ENCODE results near the gene PRKD2.

The PRKD2 gene

DNA sequence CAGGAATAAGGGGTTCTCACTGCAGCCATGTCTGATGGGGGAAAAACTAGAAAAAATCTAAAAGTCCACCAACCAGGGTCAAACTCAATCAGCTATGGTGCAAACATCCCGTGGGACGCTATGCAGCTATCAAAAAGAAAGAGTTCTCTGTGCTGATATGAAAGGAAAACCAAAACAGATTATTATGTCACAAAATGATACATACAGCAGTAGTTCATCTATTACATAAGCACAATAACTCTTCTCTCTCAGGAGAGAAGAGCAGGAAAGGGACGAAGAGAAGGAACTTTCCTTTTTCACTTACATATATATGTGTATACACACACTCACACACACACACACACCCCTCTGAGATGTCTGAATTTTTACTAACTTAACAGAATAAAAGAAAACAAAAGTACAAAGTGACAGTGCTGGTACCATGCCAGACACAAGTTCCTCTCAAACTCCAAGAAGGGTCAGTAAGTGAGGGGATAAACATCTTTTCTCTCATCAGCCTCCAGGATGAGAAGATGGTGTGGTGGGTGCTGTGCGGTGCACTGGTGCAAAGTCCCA, 26.1 kb upstream of the PRKD2 start:
- ChIA-PET CTCF (interaction anchor here (0.5 to 3.1 kb wide), 7 partner anchors 8 to 38 kb away, joined by 3 to 17 read pairs (median 7); no protein-coding TSS in a partner anchor), POLR2A (interaction anchor here (0.5 to 1.0 kb wide), 2 partner anchors 45 to 53 kb away, joined by 3 to 6 read pairs; partner anchors contain the start of gene SLC1A5)
- H3K4me1 ChIP-seq (ENCODE audit: control insufficient read depth, insufficient read depth, low read length): peaks cover 6% of the 10 kb centered on the region
- TF ChIP-seq PRDM1 (tag by site-specific recombination; IDR thresholded peaks at IDR 0.05) (peak; percentile 87), ZNF341 (tag by site-specific recombination; IDR thresholded peaks at IDR 0.05; ENCODE audit: low read depth) (no peak), ZBTB17 (tag by site-specific recombination; IDR thresholded peaks at IDR 0.05) (no peak), GLIS2 (tag by site-specific recombination; IDR thresholded peaks at IDR 0.05) (no peak), ZNF324 (tag by site-specific recombination; IDR thresholded peaks at IDR 0.05) (no peak), ZNF146 (tag by site-specific recombination; IDR thresholded peaks at IDR 0.05) (peak; percentile 10; the same call in 1 of the 2 replicates)
- TF ChIP-seq, protein P1, sequence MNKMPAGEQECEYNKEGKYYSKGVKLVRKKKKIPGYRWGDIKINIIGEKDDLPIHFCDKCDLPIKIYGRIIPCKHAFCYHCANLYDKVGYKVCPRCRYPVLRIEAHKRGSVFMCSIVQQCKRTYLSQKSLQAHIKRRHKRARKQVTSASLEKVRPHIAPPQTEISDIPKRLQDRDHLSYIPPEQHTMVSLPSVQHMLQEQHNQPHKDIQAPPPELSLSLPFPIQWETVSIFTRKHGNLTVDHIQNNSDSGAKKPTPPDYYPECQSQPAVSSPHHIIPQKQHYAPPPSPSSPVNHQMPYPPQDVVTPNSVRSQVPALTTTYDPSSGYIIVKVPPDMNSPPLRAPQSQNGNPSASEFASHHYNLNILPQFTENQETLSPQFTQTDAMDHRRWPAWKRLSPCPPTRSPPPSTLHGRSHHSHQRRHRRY (tag by site-specific recombination; IDR thresholded peaks at IDR 0.05): no peak
- TF ChIP-seq, protein P2, sequence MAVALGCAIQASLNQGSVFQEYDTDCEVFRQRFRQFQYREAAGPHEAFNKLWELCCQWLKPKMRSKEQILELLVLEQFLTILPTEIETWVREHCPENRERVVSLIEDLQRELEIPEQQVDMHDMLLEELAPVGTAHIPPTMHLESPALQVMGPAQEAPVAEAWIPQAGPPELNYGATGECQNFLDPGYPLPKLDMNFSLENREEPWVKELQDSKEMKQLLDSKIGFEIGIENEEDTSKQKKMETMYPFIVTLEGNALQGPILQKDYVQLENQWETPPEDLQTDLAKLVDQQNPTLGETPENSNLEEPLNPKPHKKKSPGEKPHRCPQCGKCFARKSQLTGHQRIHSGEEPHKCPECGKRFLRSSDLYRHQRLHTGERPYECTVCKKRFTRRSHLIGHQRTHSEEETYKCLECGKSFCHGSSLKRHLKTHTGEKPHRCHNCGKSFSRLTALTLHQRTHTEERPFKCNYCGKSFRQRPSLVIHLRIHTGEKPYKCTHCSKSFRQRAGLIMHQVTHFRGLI (tag by site-specific recombination; IDR thresholded peaks at IDR 0.05): no peak
- no peak overlapping the region for H3K4me3 ChIP-seq (ENCODE audit: low read depth, low read length)
- no peaks in the 10 kb centered on the region for H3K9me3 ChIP-seq (ENCODE audit: control insufficient read depth, insufficient read depth, low read depth, low read length)
- peaks cover 9 to 43% of the 10 kb centered on the region in 2 experiments; a peak in 2 of 3 replicates for H3K36me3 ChIP-seq (ENCODE audit: control insufficient read depth in 2 of 2, insufficient read depth in 1 of 2, low read length in 2 of 2)
- H3K27ac ChIP-seq (ENCODE audit: extremely low read depth, low read depth, low read length): no peak overlapping the region

DNA sequence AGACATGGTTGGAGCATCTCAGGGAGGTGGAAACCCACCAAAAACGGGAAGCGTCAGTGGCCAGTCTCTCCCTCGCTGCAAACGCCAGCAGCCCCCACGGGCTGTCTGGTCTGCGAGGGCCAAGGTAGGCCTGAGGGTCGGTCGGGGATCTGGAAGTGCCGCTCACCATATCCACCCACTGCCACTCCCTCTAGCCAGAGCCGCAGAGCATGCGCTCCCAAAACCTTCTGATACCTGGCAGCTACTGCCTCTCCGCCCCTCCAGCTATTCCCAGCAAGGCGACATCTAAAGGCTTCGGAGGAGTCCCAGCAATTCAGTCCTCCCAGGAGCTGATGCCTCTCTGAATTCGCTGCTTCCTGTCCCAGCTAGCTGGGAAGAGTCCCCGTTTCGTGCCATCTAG, 24.5 kb upstream of the PRKD2 start:
- peaks cover 18 to 59% of the 10 kb centered on the region in 2 experiments for H3K36me3 ChIP-seq (ENCODE audit: control insufficient read depth in 2 of 2, insufficient read depth in 1 of 2, low read length in 2 of 2)
- no peak overlapping the region for H3K27ac ChIP-seq (ENCODE audit: extremely low read depth, low read depth, low read length)
- H3K4me3 ChIP-seq (ENCODE audit: low read depth, low read length): no peak overlapping the region
- CTCF ChIA-PET: interaction anchor here (0.6 to 3.1 kb wide), 6 partner anchors 10 to 224 kb away, joined by 3 to 17 read pairs (median 6); no protein-coding TSS in a partner anchor
- POLR2A ChIA-PET: interaction anchor here (0.5 to 1.4 kb wide), 5 partner anchors 27 to 295 kb away, joined by 3 to 4 read pairs (median 4); partner anchors contain the start of gene SLC1A5
- H3K9me3 ChIP-seq (ENCODE audit: control insufficient read depth, insufficient read depth, low read depth, low read length): no peaks in the 10 kb centered on the region
- H3K4me1 ChIP-seq (ENCODE audit: control insufficient read depth, insufficient read depth, low read length): peaks cover 3% of the 10 kb centered on the region; the same call in 1 of the 2 replicates
- TF ChIP-seq ZNF433 (tag by site-specific recombination; IDR thresholded peaks at IDR 0.05; ENCODE audit: low read depth) (no peak), ZNF707 (tag by site-specific recombination; IDR thresholded peaks at IDR 0.05) (no peak), ZNF510 (tag by site-specific recombination; IDR thresholded peaks at IDR 0.05; ENCODE audit: insufficient replicate concordance) (no peak), GLIS2 (tag by site-specific recombination; IDR thresholded peaks at IDR 0.05) (no peak), ZNF529 (tag by site-specific recombination; IDR thresholded peaks at IDR 0.05; ENCODE audit: insufficient replicate concordance) (no peak), ZNF354C (tag by site-specific recombination; IDR thresholded peaks at IDR 0.05; ENCODE audit: borderline replicate concordance, low read depth) (no peak), ZBTB48 (tag by site-specific recombination; IDR thresholded peaks at IDR 0.05) (no peak), ZNF830 (tag by site-specific recombination; IDR thresholded peaks at IDR 0.05; ENCODE audit: low read depth) (no peak), KLF10 (tag by site-specific recombination; IDR thresholded peaks at IDR 0.05) (no peak), ZNF146 (tag by site-specific recombination; IDR thresholded peaks at IDR 0.05) (no peak), ZNF211 (tag by site-specific recombination; IDR thresholded peaks at IDR 0.05; ENCODE audit: low read depth) (no peak)
- TF ChIP-seq, protein P3, sequence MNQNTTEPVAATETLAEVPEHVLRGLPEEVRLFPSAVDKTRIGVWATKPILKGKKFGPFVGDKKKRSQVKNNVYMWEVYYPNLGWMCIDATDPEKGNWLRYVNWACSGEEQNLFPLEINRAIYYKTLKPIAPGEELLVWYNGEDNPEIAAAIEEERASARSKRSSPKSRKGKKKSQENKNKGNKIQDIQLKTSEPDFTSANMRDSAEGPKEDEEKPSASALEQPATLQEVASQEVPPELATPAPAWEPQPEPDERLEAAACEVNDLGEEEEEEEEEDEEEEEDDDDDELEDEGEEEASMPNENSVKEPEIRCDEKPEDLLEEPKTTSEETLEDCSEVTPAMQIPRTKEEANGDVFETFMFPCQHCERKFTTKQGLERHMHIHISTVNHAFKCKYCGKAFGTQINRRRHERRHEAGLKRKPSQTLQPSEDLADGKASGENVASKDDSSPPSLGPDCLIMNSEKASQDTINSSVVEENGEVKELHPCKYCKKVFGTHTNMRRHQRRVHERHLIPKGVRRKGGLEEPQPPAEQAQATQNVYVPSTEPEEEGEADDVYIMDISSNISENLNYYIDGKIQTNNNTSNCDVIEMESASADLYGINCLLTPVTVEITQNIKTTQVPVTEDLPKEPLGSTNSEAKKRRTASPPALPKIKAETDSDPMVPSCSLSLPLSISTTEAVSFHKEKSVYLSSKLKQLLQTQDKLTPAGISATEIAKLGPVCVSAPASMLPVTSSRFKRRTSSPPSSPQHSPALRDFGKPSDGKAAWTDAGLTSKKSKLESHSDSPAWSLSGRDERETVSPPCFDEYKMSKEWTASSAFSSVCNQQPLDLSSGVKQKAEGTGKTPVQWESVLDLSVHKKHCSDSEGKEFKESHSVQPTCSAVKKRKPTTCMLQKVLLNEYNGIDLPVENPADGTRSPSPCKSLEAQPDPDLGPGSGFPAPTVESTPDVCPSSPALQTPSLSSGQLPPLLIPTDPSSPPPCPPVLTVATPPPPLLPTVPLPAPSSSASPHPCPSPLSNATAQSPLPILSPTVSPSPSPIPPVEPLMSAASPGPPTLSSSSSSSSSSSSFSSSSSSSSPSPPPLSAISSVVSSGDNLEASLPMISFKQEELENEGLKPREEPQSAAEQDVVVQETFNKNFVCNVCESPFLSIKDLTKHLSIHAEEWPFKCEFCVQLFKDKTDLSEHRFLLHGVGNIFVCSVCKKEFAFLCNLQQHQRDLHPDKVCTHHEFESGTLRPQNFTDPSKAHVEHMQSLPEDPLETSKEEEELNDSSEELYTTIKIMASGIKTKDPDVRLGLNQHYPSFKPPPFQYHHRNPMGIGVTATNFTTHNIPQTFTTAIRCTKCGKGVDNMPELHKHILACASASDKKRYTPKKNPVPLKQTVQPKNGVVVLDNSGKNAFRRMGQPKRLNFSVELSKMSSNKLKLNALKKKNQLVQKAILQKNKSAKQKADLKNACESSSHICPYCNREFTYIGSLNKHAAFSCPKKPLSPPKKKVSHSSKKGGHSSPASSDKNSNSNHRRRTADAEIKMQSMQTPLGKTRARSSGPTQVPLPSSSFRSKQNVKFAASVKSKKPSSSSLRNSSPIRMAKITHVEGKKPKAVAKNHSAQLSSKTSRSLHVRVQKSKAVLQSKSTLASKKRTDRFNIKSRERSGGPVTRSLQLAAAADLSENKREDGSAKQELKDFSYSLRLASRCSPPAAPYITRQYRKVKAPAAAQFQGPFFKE (tag by site-specific recombination; IDR thresholded peaks at IDR 0.05; ENCODE audit: borderline replicate concordance): no peak
- TF ChIP-seq, protein P4, sequence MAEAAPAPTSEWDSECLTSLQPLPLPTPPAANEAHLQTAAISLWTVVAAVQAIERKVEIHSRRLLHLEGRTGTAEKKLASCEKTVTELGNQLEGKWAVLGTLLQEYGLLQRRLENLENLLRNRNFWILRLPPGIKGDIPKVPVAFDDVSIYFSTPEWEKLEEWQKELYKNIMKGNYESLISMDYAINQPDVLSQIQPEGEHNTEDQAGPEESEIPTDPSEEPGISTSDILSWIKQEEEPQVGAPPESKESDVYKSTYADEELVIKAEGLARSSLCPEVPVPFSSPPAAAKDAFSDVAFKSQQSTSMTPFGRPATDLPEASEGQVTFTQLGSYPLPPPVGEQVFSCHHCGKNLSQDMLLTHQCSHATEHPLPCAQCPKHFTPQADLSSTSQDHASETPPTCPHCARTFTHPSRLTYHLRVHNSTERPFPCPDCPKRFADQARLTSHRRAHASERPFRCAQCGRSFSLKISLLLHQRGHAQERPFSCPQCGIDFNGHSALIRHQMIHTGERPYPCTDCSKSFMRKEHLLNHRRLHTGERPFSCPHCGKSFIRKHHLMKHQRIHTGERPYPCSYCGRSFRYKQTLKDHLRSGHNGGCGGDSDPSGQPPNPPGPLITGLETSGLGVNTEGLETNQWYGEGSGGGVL (tag by site-specific recombination; IDR thresholded peaks at IDR 0.05): no peak
- TF ChIP-seq, protein P5, sequence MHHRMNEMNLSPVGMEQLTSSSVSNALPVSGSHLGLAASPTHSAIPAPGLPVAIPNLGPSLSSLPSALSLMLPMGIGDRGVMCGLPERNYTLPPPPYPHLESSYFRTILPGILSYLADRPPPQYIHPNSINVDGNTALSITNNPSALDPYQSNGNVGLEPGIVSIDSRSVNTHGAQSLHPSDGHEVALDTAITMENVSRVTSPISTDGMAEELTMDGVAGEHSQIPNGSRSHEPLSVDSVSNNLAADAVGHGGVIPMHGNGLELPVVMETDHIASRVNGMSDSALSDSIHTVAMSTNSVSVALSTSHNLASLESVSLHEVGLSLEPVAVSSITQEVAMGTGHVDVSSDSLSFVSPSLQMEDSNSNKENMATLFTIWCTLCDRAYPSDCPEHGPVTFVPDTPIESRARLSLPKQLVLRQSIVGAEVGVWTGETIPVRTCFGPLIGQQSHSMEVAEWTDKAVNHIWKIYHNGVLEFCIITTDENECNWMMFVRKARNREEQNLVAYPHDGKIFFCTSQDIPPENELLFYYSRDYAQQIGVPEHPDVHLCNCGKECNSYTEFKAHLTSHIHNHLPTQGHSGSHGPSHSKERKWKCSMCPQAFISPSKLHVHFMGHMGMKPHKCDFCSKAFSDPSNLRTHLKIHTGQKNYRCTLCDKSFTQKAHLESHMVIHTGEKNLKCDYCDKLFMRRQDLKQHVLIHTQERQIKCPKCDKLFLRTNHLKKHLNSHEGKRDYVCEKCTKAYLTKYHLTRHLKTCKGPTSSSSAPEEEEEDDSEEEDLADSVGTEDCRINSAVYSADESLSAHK (tag by site-specific recombination; IDR thresholded peaks at IDR 0.05): no peak
